ENCODE data around the gene EPHB4.

Gene EPHB4

GRCh38 chr7:100811480-100811879, 15.8 kb downstream of the EPHB4 start (continued):
- TF ChIP-seq RBAK (tag by site-specific recombination; IDR thresholded peaks at IDR 0.05) (no peak), ZNF423 (tag by site-specific recombination; IDR thresholded peaks at IDR 0.05) (no peak), TSHZ1 (tag by site-specific recombination; IDR thresholded peaks at IDR 0.05; ENCODE audit: borderline replicate concordance) (no peak)

- CTCF ChIA-PET: interaction anchor here (0.8 kb wide), 1 partner anchor 103 kb away, joined by 3 read pairs; no protein-coding TSS in a partner anchor
- Histone ChIP-seq H3K4me1 (ENCODE audit: control insufficient read depth, insufficient read depth, low read length) (peaks cover 3% of the 10 kb centered on the region), H3K9me3 (ENCODE audit: control insufficient read depth, insufficient read depth, low read depth, low read length) (no peaks in the 10 kb centered on the region), H3K4me3 (ENCODE audit: low read depth, low read length) (no peak overlapping the region), H3K36me3 (ENCODE audit: control insufficient read depth in 2 of 2, insufficient read depth in 1 of 2, low read length in 2 of 2) (peaks cover 61 to 74% of the 10 kb centered on the region in 2 experiments; a peak in 2 of 3 replicates), H3K27ac (ENCODE audit: extremely low read depth, low read depth, low read length) (no peak overlapping the region)
- POLR2A ChIA-PET: interaction anchor here (1.7 kb wide), 1 partner anchor 19 kb away, joined by 5 read pairs; the partner anchor contains the start of gene EPHB4
- TF ChIP-seq GLIS1 (tag by site-specific recombination; IDR thresholded peaks at IDR 0.05) (no peak), YY2 (tag by site-specific recombination; IDR thresholded peaks at IDR 0.05) (no peak), REPIN1 (tag by site-specific recombination; IDR thresholded peaks at IDR 0.05; ENCODE audit: low read depth) (no peak), ZNF37A (tag by site-specific recombination; IDR thresholded peaks at IDR 0.05) (no peak), HOXC10 (CRISPR knock-in tag; IDR thresholded peaks at IDR 0.05) (no peak), ZNF501 (tag by site-specific recombination; IDR thresholded peaks at IDR 0.05) (no peak), ZNF10 (tag by site-specific recombination; IDR thresholded peaks at IDR 0.05) (no peak), ZNF280C (tag by site-specific recombination; IDR thresholded peaks at IDR 0.05) (no peak), KLF17 (tag by site-specific recombination; IDR thresholded peaks at IDR 0.05) (no peak), ZNF280D (tag by site-specific recombination; IDR thresholded peaks at IDR 0.05) (no peak), KLF10 (tag by site-specific recombination; IDR thresholded peaks at IDR 0.05) (no peak)
Observed at GRCh38 chr7:100808354-100808875, 18.9 kb downstream of the EPHB4 start.
